LNCaP clone FGC (cell line): ENCODE results near the gene TOR1A.

ENCODE experiments used
- DNase-seq: peaks from one replicate; pipeline ENCODE4 v3.0.0-alpha.2; 2011; ENCODE audit warnings: low read depth
- H3K4me3 ChIP-seq: 2 replicates; pipeline ENCODE4 v1.5.1; 2011; ENCODE audit warnings: mild to moderate bottlenecking, low read depth, low read length, control low read depth
- TF ChIP-seq, protein P1 (sequence below): IDR thresholded peaks from 2 replicates; pipeline ENCODE4 v1.5.1; 2012; ENCODE audit warnings: mild to moderate bottlenecking; ENCODE audit not compliant: control insufficient read depth, insufficient read depth; ENCODE audit errors: extremely low read depth

Gene TOR1A

DNA sequence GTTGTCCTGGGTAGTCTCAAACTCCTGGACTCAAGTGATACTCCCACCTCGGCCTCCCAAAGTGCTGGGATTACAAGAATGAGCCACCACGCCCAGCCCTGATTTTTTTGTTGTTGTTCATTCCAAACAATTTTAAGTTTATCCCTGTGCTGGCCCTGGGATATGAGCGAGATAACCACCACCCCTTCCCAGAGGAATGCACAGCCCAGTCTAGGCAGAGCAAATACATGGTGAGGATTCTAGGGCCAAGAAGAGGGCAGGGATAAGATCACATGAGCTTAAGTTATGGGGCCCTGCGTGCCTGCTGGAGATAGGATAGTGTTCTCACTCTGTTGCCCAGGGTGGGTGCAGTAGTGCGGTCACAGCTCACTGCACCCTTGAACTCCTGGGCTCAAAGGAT lies 42.0 kb downstream of the TOR1A start:
- H3K4me3 ChIP-seq: no peak overlapping the region
- DNase-seq: no peak
- TF ChIP-seq, protein P1, sequence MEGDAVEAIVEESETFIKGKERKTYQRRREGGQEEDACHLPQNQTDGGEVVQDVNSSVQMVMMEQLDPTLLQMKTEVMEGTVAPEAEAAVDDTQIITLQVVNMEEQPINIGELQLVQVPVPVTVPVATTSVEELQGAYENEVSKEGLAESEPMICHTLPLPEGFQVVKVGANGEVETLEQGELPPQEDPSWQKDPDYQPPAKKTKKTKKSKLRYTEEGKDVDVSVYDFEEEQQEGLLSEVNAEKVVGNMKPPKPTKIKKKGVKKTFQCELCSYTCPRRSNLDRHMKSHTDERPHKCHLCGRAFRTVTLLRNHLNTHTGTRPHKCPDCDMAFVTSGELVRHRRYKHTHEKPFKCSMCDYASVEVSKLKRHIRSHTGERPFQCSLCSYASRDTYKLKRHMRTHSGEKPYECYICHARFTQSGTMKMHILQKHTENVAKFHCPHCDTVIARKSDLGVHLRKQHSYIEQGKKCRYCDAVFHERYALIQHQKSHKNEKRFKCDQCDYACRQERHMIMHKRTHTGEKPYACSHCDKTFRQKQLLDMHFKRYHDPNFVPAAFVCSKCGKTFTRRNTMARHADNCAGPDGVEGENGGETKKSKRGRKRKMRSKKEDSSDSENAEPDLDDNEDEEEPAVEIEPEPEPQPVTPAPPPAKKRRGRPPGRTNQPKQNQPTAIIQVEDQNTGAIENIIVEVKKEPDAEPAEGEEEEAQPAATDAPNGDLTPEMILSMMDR: no peak

GRCh38 chr9:129781131-129781530 lies 42.8 kb downstream of the TOR1A start:
- no peak for DNase-seq
- no peak overlapping the region for H3K4me3 ChIP-seq
- TF ChIP-seq, protein P1: no peak

GRCh38 chr9:129779560-129780190 lies 44.3 kb downstream of the TOR1A start:
- TF ChIP-seq, protein P1: no peak
- no peak for DNase-seq
- no peak overlapping the region for H3K4me3 ChIP-seq

DNA sequence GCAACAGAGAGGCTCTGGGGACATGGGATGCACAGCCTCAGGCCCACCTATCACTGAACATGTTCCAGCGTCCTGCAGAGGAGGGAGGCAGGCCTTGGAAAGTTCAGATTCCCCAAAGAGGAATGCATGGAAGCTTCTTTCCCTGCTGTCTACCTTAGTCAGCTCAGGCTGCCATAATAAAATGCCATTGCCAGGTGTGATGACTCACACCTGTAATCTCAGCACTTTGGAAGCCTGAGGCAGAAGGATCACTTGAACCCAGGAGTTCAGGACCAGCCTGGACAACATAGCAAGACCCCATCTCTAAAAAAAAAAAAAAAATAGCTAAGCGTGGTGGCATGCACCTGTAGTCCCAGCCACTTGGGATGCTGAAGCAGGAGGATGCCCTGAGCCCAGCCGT lies 45.5 kb downstream of the TOR1A start:
- no peak overlapping the region for H3K4me3 ChIP-seq
- DNase-seq: no peak
- TF ChIP-seq, protein P1: no peak

DNA sequence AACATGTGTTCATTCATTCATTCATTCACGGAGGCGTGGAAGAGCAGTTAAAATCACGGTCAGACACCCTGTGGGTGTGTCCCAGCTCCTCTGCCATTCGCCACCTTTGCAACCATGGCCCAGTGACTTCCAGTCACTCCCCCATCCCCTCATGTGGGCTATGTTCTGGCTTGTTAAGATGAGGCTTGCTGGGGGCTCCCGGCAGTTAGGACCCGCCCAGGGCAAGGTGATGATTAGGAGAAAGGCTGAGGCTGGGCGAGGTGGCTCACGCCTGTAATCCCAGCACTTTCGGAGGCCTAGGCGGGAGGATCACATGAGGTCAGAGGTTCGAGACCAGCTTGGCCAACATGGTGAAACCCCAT lies 46.2 kb downstream of the TOR1A start:
- no peak for DNase-seq
- TF ChIP-seq, protein P1: no peak
- no peak overlapping the region for H3K4me3 ChIP-seq

DNA sequence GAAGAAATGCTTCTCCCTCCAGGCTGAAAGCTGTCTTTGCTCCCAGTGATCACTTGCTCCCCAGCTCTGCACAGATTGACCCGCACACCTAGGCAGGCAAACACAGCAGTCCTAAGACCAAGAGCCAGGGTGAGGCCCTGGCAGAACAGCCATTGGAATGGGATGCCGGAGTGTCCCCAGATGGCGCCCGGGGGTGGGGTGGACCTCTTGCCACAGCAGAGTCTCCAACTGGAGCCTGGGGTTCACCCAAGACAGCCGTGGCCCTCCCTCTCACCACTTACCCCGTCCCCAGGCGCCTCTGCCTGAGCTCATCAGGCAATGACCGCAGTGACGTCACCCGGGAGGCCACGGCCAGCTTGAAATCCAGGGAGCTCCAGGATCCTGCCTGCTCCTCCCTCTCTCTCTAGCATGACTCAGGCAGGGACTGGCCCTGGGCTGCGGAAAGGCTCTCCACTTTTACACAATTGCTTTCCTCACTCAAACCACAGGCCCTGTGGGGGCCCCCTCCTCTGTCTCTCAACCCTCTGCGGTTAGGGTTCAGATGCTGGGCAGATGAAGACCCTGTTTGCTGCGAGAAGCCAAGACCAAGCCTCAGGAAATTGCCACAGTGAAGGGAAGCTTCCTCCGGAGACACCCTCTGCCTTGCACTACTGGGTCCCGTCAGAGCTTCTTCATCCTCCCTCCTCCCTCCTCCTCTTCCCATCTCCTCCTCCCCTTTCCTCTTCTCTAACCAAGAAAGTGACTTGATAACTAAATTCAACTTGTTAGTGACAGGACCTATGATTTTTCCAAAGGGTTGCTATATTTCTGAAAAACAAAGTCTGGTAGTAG lies 46.8 kb downstream of the TOR1A start:
- no peak for DNase-seq
- H3K4me3 ChIP-seq: no peak overlapping the region
- TF ChIP-seq, protein P1: no peak
